HepG2 (cell line): ENCODE data around the gene RAC3. TPM values are rescaled to one million over a fixed set of nuclear protein-coding genes. Genes with fewer than 3 reads are reported as not detected.
A peak's percentile ranks its signal among the peaks of the same experiment; 100 is the strongest.

Experiments used
- ADNP ChIP-seq: sonication (generic); formaldehyde crosslinking; IDR thresholded peaks from 2 replicates; pipeline ENCODE4 v1.4.0; 2020; ENCODE audit warnings: missing genetic modification reagents
- FOXA3 ChIP-seq: IDR thresholded peaks from 2 replicates; pipeline ENCODE4 v1.6.1; 2016; ENCODE audit warnings: missing genetic modification reagents, missing compliant biosample characterization
- GLI4 ChIP-seq: sonication (generic); formaldehyde crosslinking; IDR thresholded peaks from 2 replicates; pipeline ENCODE4 v1.5.1; 2020; ENCODE audit warnings: missing genetic modification reagents, mild to moderate bottlenecking, moderate library complexity, borderline replicate concordance
- IRF2 ChIP-seq: IDR thresholded peaks from 2 replicates; pipeline ENCODE4 v1.6.1; 2018; ENCODE audit warnings: missing genetic modification reagents, missing compliant biosample characterization
- KDM1A ChIP-seq: IDR thresholded peaks from 2 replicates; pipeline ENCODE4 v1.6.1; 2016; ENCODE audit warnings: missing compliant biosample characterization
- KLF16 ChIP-seq, 2 experiments: sonication (generic) in 1 of 2; formaldehyde crosslinking in 1 of 2; IDR thresholded peaks; 2 replicates each; pipeline versions ENCODE4 v1.6.1 to v1.8.0; 2016 to 2023; ENCODE audit warnings: missing genetic modification reagents in 2 of 2, missing compliant biosample characterization in 1 of 2
- LRRFIP1 ChIP-seq: sonication (generic); formaldehyde crosslinking; conservative IDR thresholded peaks from 2 replicates; pipeline ENCODE4 v1.4.0; 2020; ENCODE audit warnings: missing genetic modification reagents
- MLX ChIP-seq: IDR thresholded peaks from 2 replicates; pipeline ENCODE4 v1.6.1; 2016
- ONECUT2 ChIP-seq: sonication (generic); formaldehyde crosslinking; IDR thresholded peaks from 2 replicates; pipeline ENCODE4 v1.4.0; 2020; ENCODE audit warnings: missing genetic modification reagents
- RBFOX2 ChIP-seq: fragments of 200-400 bp; formaldehyde crosslinking; IDR thresholded peaks from 2 replicates; pipeline ENCODE4 v1.6.1; 2017; ENCODE audit warnings: low read depth, mild to moderate bottlenecking, low read length
- SIX4 ChIP-seq: sonication (generic); formaldehyde crosslinking; IDR thresholded peaks from 2 replicates; pipeline ENCODE4 v1.4.0; 2020; ENCODE audit warnings: missing genetic modification reagents
- U2AF1 ChIP-seq: fragments of 200-400 bp; formaldehyde crosslinking; optimal IDR thresholded peaks from 2 replicates; pipeline ENCODE3; 2017; ENCODE audit warnings: mild to moderate bottlenecking, low read depth, low read length
- YEATS2 ChIP-seq: sonication (generic); formaldehyde crosslinking; IDR thresholded peaks from 2 replicates; pipeline ENCODE4 v1.4.0; 2020; ENCODE audit warnings: missing genetic modification reagents, borderline replicate concordance
- ZBTB37 ChIP-seq: sonication (generic); formaldehyde crosslinking; IDR thresholded peaks from 2 replicates; pipeline ENCODE4 v1.4.0; 2020; ENCODE audit warnings: mild to moderate bottlenecking, missing genetic modification reagents
- ZBTB40 ChIP-seq, 2 experiments: fragments of 450-650 bp in 1 of 2; sonication (generic) in 1 of 2; formaldehyde crosslinking in 1 of 2; IDR thresholded peaks; 2 replicates each; pipeline versions ENCODE4 v1.6.1 to v1.8.0; 2016 to 2022; ENCODE audit warnings: antibody characterized with exemption in 1 of 2, mild to moderate bottlenecking in 1 of 2, missing genetic modification reagents in 1 of 2
- ZFP82 ChIP-seq: sonication (generic); formaldehyde crosslinking; IDR thresholded peaks from 2 replicates; pipeline ENCODE4 v1.5.1; 2020; ENCODE audit warnings: mild to moderate bottlenecking, missing genetic modification reagents, borderline replicate concordance
- ZNF678 ChIP-seq: sonication (generic); formaldehyde crosslinking; IDR thresholded peaks from 2 replicates; pipeline ENCODE4 v1.4.0; 2020; ENCODE audit warnings: mild to moderate bottlenecking, missing genetic modification reagents
- polyA plus RNA-seq, 8 experiments: library from polyadenylated mRNA; depleted of rRNA in 3 of 8; stranded (reverse) in 7 of 8; unstranded in 1 of 8; fragments of >200 nt; fragmentation: Illumina TruSeq in 4 of 8; extraction: Trizol in 4 of 8; gene quantifications; 2 replicates each; pipeline versions ENCODE4 v1.2.1 to v1.2.3, GENCODE V29; 2011 to 2016; ENCODE audit warnings: low read depth in 4 of 8, missing spikeins in 1 of 8, mixed read lengths in 1 of 8; ENCODE audit not compliant: insufficient read depth in 1 of 8
- total RNA-seq, 5 experiments: library from RNA; depleted of rRNA; stranded (reverse); fragments of >200 nt; fragmentation: Illumina TruSeq; extraction: Trizol; gene quantifications; 2 replicates each; pipeline ENCODE4 v1.2.3, GENCODE V29; 2016; ENCODE audit warnings: low read depth in 1 of 5

RAC3 gene
- total and polyA plus RNA-seq, 2 of the 13 experiments (the other 11 are each of a cell fraction or from before 2014, with no cell fraction given) = 10.5 to 21.3 TPM

- TF ChIP-seq GLI4 (CRISPR knock-in tag) (no peak), ZNF678 (CRISPR knock-in tag) (no peak; the same call in 1 of the 2 replicates), LRRFIP1 (CRISPR knock-in tag) (no peak), ZBTB37 (peak; percentile 49; the same call in 1 of the 2 replicates), MLX (CRISPR knock-in tag) (no peak), ADNP (CRISPR knock-in tag) (no peak), KLF16 (CRISPR knock-in tag; IDR thresholded peaks at IDR 0.05) (0 out of 4 replicates have a peak, but pooled peaks of 1 of the 2 experiments have one; percentile 33), U2AF1 (no peak), YEATS2 (CRISPR knock-in tag) (no peak), ZBTB40 (IDR thresholded peaks at IDR 0.05) (no peak), ZBTB40 (CRISPR knock-in tag; IDR thresholded peaks at IDR 0.05) (no peak), FOXA3 (CRISPR knock-in tag) (no peak), KDM1A (CRISPR knock-in tag) (no peak), ONECUT2 (CRISPR knock-in tag) (no peak), ZFP82 (no peak), RBFOX2 (peak; percentile 43; the same call in 1 of the 2 replicates), SIX4 (CRISPR knock-in tag) (no peak), IRF2 (CRISPR knock-in tag) (no peak)
Measured at GRCh38 chr17:81996232-81996756, 35.2 kb upstream of the RAC3 start (continued).
